Upper lobe of left lung (tissue), 6 donors: ENCODE results near the gene CFAP74. TPM values are rescaled to one million over a fixed set of nuclear protein-coding genes. Genes with fewer than 3 reads are reported as not detected.

Source experiments
- ATAC-seq, 2 donors: fragments of 200-7000 bp; cut with Tn5 transposase; one replicate each; pipeline ENCODE4 v1.9.1; 2022; ENCODE audit warnings: mild to moderate bottlenecking in 2 of 2, moderate library complexity in 2 of 2; ENCODE audit not compliant: low FRiP score in 2 of 2
- DNase-seq, 2 donors: peaks; one replicate each; pipeline ENCODE4 v3.0.0-alpha.2; 2019 to 2020
- H3K27ac ChIP-seq, 4 donors: fragments of 200-600 bp; sonication (generic); one replicate each; pipeline ENCODE4 v1.5.1; 2016 to 2019
- H3K27me3 ChIP-seq, 4 donors: fragments of 200-600 bp; sonication (generic); one replicate each; pipeline ENCODE4 v1.5.1; 2017 to 2019
- H3K36me3 ChIP-seq, 4 donors: fragments of 200-600 bp; sonication (generic); one replicate each; pipeline ENCODE4 v1.5.1; 2016 to 2019
- H3K4me1 ChIP-seq, 4 donors: fragments of 200-600 bp; sonication (generic); one replicate each; pipeline ENCODE4 v1.5.1; 2018 to 2019
- H3K4me3 ChIP-seq, 4 donors: fragments of 200-600 bp; sonication (generic); one replicate each; pipeline ENCODE4 v1.5.1; 2017 to 2019; ENCODE audit warnings: mild to moderate bottlenecking in 2 of 4, moderate library complexity in 1 of 4
- H3K9me3 ChIP-seq, 4 donors: fragments of 200-600 bp; sonication (generic); one replicate each; pipeline ENCODE4 v1.5.1; 2018 to 2019
- CTCF ChIP-seq, 6 experiments: fragments of 450-650 bp in 4 of 6; fragments of 200-600 bp in 2 of 6; sonication (generic) in 2 of 6; IDR thresholded peaks; one replicate each; pipeline ENCODE4 v1.5.1; 2016 to 2019; ENCODE audit warnings: antibody characterized with exemption in 6 of 6
- EP300 ChIP-seq, 4 donors: sonication (generic); formaldehyde crosslinking; IDR thresholded peaks; one replicate each; pipeline ENCODE4 v1.5.1; 2017; ENCODE audit warnings: antibody characterized with exemption in 4 of 4, control low read depth in 2 of 4
- POLR2A ChIP-seq, 4 donors: fragments of 450-650 bp; IDR thresholded peaks; one replicate each; pipeline ENCODE4 v1.5.1; 2016 to 2017; ENCODE audit warnings: antibody characterized with exemption in 4 of 4, mild to moderate bottlenecking in 2 of 4
- POLR2AphosphoS5 ChIP-seq, 2 donors: sonication (generic); formaldehyde crosslinking; IDR thresholded peaks; one replicate each; pipeline ENCODE4 v1.5.1; 2017; ENCODE audit warnings: antibody characterized with exemption in 2 of 2
- WGBS, 2 donors: methylation state at CpG; one replicate each; pipeline ENCODE4 v1.1.5; 2017 to 2018; 5-methylcytosine and 5-hydroxymethylcytosine counted together
- total RNA-seq, 6 donors: library from RNA; depleted of rRNA in 4 of 6; stranded (reverse); fragments of >200 nt in 4 of 6; gene quantifications; one replicate each; pipeline versions ENCODE4 v1.1.0 to v1.2.1, GENCODE V29; 2016 to 2021
- donor health status: DM: no; HTN: no; CAD: no; lungs with moderate emphysema.
- donor health status: DM: no; HTN: yes; CAD: no; lungs with severe emphysema.

CFAP74 gene
- total RNA-seq, 6 donors from 2014 or later = 0.14 to 19.8 (median 6.2) TPM

GRCh38 chr1:2052054-2052679 is 48.6 kb upstream of the CFAP74 start:
- TF ChIP-seq EP300 (IDR thresholded peaks at IDR 0.05) (no peak), POLR2AphosphoS5 (IDR thresholded peaks at IDR 0.05) (peak; percentile 47 to 48), POLR2A (IDR thresholded peaks at IDR 0.05) (peak in 2 of 4 donors; percentile 24 to 56), CTCF (IDR thresholded peaks at IDR 0.05) (no peak)
- Histone ChIP-seq H3K4me3 (peak overlapping the region in 3 of 4 donors; percentile 59 to 70 (median 68)), H3K27me3 (peaks cover 0 to 16% (median 7%) of the 10 kb centered on the region in 4 donors), H3K4me1 (peaks cover 7 to 40% (median 12%) of the 10 kb centered on the region in 4 donors), H3K36me3 (peaks cover 0 to 16% (median 6%) of the 10 kb centered on the region in 4 donors), H3K27ac (peak overlapping the region; percentile 81 to 90 (median 85)), H3K9me3 (no peaks in the 10 kb centered on the region)
- 56 to 68% methylated on average over 15 to 16 of the region's 16 CpGs for WGBS, 2 donors
- ATAC-seq = peak in 1 of 2 donors; percentile 54
- peak; percentile 65 for DNase-seq

- Histone ChIP-seq H3K4me3 (peak overlapping the region; percentile 42 to 70 (median 64)), H3K27me3 (peaks cover 0 to 19% (median 7%) of the 10 kb centered on the region in 4 donors)
These were observed 47.5 kb upstream of the CFAP74 start for GRCh38 chr1:2050793-2051682.

GRCh38 chr1:2050461-2050792 is 46.8 kb upstream of the CFAP74 start:
- Histone ChIP-seq H3K27me3 (peaks cover 0 to 19% (median 7%) of the 10 kb centered on the region in 4 donors), H3K4me1 (peaks cover 10 to 48% (median 21%) of the 10 kb centered on the region in 4 donors), H3K36me3 (peaks cover 0 to 2% (median under 1%) of the 10 kb centered on the region in 4 donors), H3K27ac (peak overlapping the region; percentile 81 to 90 (median 85)), H3K4me3 (peak overlapping the region; percentile 42 to 70 (median 64)), H3K9me3 (no peaks in the 10 kb centered on the region)
- WGBS, 2 donors = 0% methylated on average over 3 to 7 of the region's 51 CpGs
- TF ChIP-seq POLR2A (IDR thresholded peaks at IDR 0.05) (peak in 2 of 4 donors; percentile 38 to 58), POLR2AphosphoS5 (IDR thresholded peaks at IDR 0.05) (no peak), EP300 (IDR thresholded peaks at IDR 0.05) (no peak), CTCF (IDR thresholded peaks at IDR 0.05) (no peak)
- DNase-seq (no peak), ATAC-seq (no peak)

More at GRCh38 chr1:2050793-2051682, 47.5 kb upstream of the CFAP74 start:
- TF ChIP-seq POLR2A (IDR thresholded peaks at IDR 0.05) = peak in 1 of 4 donors; percentile 5
- TF ChIP-seq EP300 (IDR thresholded peaks at IDR 0.05) = no peak
- no peak for ATAC-seq
- 24% methylated on average over 60 of the region's 84 CpGs; no CpG with 5 or more reads in 1 of the 2 donors for WGBS, 2 donors
- Histone ChIP-seq H3K4me1 (peaks cover 10 to 47% (median 20%) of the 10 kb centered on the region in 4 donors), H3K27ac (peak overlapping the region; percentile 81 to 90 (median 85)), H3K36me3 (peaks cover 0 to 8% (median 4%) of the 10 kb centered on the region in 4 donors), H3K9me3 (no peaks in the 10 kb centered on the region)
- DNase-seq = peak in 1 of 2 donors; percentile 85

GRCh38 chr1:2049718-2050431 is 46.3 kb upstream of the CFAP74 start, which contains the start of gene PRKCZ:
Gene PRKCZ (plus strand): TSS chr1:2050411. CDS start chr1:2050631, 220 bp downstream.
- ATAC-seq (peak; percentile 79 to 88), DNase-seq (peak; percentile 92 to 99)
- Histone ChIP-seq H3K4me3 (peak within 1 kb of the TSS; percentile 42 to 70 (median 64)), H3K27me3 (peaks cover 0 to 19% (median 7%) of the 10 kb centered on the region in 4 donors), H3K4me1 (peaks cover 14 to 53% (median 26%) of the 10 kb centered on the region in 4 donors), H3K9me3 (no peaks in the 10 kb centered on the region), H3K36me3 (no peaks in the 10 kb centered on the region), H3K27ac (peak within 1 kb of the TSS; percentile 83 to 90 (median 88))
- TF ChIP-seq POLR2AphosphoS5 (IDR thresholded peaks at IDR 0.05) (peak in 1 of 2 donors; percentile 17), POLR2A (IDR thresholded peaks at IDR 0.05) (peak in 3 of 4 donors; percentile 21 to 69 (median 42)), EP300 (IDR thresholded peaks at IDR 0.05) (no peak)
- WGBS, 2 donors = 5% methylated on average over 18 of the region's 83 CpGs; no CpG with 5 or more reads in 1 of the 2 donors

- 42 to 43% methylated on average over 8 to 14 of the region's 14 CpGs for WGBS, 2 donors
- H3K36me3 ChIP-seq = no peaks in the 10 kb centered on the region
- DNase-seq = peak; percentile 46 to 60
- no peaks in the 10 kb centered on the region for H3K9me3 ChIP-seq
- H3K4me1 ChIP-seq = peaks cover 19 to 59% (median 28%) of the 10 kb centered on the region in 4 donors
- peak in 1 of 2 donors; percentile 58 for ATAC-seq
- H3K4me3 ChIP-seq = peak overlapping the region; percentile 41 to 70 (median 64)
- TF ChIP-seq CTCF (IDR thresholded peaks at IDR 0.05) = peak; percentile 10 to 79 (median 50)
- TF ChIP-seq EP300 (IDR thresholded peaks at IDR 0.05) = no peak
- peaks cover 0 to 19% (median 7%) of the 10 kb centered on the region in 4 donors for H3K27me3 ChIP-seq
- peak overlapping the region in 3 of 4 donors; percentile 24 to 90 (median 87) for H3K27ac ChIP-seq
These were observed 45.7 kb upstream of the CFAP74 start for GRCh38 chr1:2049225-2049717.
